NCI-H2081 (cell line): ENCODE results near the gene ZBTB21.

ENCODE experiments used
- DNase-seq, 2 experiments: peaks; one replicate each; lab custom pipeline; 2025; lab: John Stamatoyannopoulos, UW

The ZBTB21 gene

DNA sequence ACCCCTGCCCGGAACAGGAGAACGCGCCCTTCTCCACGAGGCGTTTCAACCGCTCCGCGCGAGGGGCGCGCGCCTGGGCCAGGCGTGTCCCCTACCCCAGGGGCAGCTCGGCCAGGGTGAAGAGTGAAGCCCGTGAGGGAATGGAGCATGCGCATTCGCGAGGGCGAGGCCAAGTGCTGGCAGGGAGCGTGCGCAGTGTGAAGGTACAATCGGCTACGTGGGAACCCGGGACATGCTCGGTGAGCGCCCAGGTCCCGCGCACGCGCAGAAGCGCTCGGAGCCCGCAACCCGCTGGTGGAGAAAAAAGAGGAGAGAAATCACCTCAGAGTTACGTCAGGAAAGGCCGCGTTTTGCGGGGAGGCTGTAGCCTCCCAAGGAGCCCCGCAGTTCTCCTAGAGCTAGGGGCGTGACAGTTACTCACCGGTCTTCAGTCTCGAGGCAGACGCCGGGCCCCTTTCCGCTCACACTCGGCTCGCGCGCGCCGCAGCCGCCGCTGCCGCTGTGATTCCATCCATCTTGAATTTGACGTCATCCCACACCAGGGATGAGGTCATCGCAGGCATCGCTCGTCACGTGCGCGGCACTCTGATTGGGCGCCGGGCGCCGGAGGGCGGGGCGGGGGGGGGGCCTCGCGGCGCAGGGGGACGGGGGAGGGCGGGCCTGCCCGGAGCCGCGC, at the start of gene ZBTB21:
Gene ZBTB21, minus strand, starts transcription at position 530 of the 676 bp plus-strand sequence. CDS start 16,265 bp downstream, outside the sequence.
- DNase-seq: peak; percentile 95 to 96

DNA sequence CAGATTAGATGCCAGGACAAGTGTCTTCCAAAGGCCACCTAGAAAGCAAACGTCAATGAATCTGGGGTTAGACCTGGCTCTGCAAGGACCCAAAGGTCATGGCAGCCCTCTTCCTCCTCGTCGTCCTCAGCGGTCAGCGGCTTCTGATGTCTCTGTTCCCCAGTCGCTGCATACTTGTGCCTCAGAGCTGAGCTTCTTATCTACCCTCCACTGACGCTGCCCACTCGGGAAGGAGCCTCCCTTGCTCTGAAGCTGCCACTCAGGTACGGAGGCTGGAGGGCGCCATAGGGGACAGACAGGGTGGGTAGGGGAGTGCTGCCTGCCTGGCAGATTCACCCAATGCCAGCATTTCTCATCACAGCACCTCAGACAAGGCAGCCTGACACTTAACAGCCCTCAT, 49.6 kb upstream of the ZBTB21 start:
- no peak for DNase-seq

DNA sequence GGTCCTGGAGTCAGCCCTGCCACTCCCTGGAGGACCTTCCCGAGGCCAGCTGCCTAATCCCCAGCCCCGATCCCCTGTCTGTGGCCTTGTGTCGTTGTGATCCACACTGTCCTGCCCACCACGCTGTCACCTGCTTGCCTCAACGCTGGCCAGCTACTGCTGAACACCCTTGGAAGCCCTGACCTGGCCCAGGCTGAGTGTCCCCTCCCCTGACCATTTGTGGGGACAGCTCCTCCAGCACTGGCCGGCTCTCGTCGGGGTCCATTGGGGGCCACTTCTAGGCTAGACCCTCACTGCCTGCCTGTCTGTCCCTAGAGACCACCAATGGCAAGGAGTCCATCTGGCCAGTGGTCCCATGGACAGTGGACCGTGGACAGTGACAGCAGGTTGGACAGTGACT, 49.0 kb upstream of the ZBTB21 start:
- DNase-seq: no peak

DNA sequence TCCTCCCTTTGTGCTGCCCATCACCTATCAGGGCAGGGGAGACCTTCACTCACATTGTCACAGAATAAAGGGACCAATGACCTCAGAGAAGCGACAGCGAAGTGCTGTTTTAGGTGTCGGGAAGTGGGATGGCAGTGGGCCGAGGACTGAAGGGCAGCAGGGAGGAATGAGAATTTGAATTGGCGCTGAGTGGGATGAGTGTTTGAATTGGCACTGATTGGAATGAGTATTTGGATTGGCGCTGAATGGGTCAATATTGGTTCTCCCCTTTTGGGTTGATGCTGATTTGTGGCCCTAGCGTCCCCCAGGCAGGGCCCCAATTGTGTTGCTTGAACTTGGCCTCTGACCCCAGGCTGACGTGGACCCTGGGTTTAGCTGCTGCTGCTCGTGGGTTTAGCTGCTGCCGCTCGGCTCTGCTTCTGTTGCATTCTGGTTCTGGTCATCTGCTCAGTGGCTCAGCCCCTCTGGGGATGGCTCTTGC, 48.5 kb upstream of the ZBTB21 start:
- DNase-seq: no peak

DNA sequence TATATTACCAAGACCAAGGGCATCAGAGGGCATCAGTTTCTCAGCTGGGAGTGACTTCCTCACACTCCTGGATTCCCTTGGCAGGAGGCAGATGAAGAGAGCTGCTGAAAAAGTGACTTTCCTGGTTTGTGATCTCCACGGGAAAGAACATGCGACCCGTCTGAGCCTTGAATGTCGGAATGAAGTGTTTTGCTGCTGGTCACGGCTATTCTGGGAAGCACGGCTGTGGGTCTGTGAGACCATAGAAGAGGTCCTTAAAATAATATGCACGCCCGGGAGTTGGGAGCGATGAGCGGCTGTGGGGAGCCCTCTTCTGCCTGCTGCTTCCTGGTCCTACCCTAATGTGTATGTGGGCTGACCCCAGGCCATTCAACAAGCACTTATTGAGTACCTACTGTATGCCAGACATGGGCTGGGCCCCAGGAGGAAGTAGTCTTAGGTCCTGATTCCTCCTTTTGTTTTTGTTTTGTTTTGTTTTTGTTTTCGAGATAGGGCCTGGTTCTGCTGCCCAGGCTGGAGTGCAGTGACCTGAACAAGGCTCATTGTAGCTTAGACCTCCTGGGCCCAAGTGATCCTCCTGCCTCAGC, 47.8 kb upstream of the ZBTB21 start:
- no peak for DNase-seq

GRCh38 chr21:42056996-42057689, 47.0 kb upstream of the ZBTB21 start:
- DNase-seq: peak; percentile 20 to 67

- DNase-seq: no peak
These were observed 46.3 kb upstream of the ZBTB21 start for GRCh38 chr21:42056468-42056867.

GRCh38 chr21:42055425-42055824, 45.3 kb upstream of the ZBTB21 start:
- no peak for DNase-seq

GRCh38 chr21:42051788-42052187, 41.6 kb upstream of the ZBTB21 start:
- DNase-seq: no peak

DNA sequence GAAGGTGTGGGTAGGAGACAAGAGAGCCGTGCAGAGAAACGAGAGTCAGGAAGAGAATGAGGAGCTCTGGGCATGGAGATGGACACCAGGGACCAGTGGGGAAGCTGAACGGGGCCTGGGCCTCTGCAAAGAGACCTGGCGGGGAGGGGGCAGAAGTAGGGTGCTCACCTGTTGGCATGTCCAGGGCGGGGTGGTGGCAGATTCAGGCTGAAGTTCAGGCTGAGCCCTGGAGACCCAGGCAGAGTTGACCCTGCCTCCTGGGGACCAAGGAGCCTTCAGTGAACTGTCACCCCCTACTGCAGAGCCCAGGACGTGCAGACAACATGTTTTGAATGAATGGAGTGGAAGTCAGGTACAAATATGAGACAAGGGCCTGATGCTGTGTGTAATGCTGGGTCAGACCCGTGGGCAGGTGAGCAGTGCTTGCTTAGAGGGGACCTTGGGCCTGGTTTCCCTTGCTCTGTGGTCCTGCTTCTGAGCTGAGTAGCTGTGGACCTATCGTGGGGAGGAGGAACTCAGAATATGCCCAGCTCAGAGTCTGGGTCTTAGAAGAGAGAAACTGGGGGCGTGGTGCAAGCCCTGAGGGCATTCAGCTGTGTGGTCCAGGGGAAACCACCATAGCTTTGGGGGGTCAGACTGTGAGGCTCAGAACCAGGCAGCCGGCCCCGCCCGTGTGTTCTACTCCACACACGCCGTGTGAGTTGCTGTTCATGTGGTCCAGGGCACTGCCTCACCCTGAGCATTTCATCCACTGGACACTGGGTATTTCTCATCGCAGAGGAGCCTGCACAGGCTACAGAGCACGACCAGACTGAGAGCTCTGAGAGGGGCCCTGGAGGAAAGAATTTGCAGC, 39.6 kb upstream of the ZBTB21 start:
- DNase-seq: no peak

DNA sequence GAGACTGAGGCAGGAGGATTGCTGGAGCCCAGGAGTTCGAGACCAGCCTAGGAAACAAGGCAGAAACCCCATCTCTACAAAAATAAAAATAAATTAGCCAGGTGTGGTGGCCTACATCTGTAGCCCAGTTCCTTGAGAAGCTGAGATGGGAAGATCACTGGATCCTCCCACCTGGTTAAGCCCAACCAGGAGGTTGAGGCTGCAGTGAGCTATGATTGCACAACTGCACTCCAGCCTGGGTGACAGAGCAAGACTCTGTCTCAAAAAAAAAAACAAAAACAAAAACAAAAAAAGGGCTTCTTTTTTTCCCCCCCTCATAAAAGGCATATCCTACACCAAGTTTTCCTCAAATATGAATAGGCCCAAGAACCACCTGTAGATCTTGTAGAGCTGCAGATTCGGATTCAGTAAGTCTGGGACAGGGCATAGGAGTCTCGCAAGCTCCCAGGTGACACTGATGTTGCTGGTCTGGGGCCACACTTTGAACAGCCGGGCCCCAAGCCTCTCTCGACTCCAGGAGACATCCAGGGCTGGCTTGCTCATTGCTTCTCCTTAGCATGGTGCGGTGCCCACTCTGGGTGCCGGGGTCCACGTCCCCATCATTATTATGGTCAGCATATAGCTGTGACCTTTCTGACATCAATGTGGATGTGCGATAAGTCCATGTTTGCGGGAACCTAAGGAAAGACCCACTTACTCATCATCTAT, 38.9 kb upstream of the ZBTB21 start:
- DNase-seq: no peak

GRCh38 chr21:42047821-42048613, 37.9 kb upstream of the ZBTB21 start:
- no peak for DNase-seq

DNA sequence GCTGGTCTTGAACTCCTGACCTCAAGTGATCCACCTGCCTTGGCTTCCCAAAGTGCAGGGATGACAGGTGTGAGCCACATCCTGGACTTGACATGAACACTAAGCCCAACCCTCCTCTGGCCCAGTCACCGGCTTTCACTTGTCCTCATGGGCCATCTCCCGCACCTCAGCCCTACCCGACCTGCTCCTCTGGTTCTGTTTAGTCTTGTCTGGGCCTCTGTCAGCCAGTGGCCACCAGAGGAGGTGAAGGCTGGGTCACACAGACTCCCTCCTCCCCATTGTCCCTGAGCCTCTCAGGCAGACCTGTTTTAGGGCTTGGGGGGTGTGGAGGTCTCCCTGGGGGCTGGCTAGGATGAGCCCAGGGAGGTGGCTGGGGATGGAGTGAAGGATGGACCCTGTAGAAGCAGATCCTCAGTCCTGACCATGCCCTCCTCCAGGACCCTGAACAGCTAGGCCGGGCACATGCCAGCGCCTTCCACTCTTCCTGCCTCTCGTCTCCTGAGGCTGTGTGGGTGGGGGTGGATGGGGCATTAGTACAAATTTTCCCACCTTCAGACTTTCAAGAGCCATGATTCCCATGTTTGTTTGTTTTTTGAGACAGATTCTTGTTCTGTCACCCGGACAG, 34.8 kb upstream of the ZBTB21 start:
- no peak for DNase-seq

DNA sequence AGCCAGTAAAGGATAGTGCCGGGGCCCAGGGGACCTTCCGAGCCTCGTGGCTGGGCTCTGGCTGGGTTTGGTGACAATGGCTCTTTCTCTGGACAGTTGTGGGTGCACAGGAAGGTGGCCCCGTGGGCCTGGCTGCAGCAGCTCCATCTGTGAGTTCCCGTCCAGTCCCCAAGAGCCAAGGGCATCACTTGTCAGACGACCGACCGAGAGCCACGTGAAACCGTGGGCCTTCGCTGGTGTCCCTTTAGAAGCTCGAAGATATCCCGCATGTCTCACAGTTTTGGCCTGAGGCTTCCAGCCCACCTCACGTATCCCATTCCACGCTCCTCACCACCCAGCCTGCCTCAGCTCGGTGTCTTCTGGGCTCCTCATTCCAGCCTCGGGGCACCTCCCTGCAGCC, 33.8 kb upstream of the ZBTB21 start:
- no peak for DNase-seq

GRCh38 chr21:42043201-42043895, 33.2 kb upstream of the ZBTB21 start:
- no peak for DNase-seq

DNA sequence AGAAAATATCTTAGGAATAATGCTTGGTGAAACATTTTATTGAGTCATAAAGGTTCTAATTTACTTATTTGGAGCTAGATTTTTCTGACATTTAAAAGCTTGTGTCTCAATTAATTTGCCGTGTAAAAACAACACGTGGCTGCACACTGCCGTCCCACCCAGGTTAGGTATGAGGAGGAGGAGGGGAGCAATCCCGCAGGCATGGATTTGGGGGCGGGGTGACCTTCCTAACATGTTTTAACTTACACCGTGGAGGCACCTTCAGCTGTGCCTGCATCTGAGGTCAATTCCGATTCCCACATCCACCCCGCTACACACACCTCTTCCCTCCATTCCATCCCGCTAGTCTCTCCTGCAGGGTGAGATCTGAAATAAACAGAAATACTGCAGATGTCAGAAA, 32.5 kb upstream of the ZBTB21 start:
- DNase-seq: peak in 1 of 2 experiments; percentile 2

DNA sequence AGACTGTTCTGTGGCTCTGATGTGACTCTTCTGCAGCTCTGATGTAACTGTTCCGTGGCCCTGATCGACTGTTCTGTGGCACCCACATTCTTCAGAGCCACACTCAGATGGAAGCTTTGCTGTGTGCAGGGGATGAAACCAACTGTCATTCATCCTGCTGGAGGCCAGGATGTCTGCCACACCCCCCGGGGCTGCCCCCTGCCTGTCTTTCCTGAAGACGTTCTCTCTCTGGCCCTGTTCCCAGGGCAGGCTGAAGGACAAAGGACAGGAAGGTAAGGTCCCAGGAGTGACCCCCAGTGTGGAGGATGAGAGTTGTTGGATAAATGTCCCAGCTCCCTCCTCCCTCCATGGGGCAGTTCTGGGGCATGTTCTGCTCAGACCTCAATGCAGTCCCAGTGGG, 31.6 kb upstream of the ZBTB21 start:
- DNase-seq: no peak

GRCh38 chr21:42041246-42041645, 31.1 kb upstream of the ZBTB21 start:
- DNase-seq: no peak

DNA sequence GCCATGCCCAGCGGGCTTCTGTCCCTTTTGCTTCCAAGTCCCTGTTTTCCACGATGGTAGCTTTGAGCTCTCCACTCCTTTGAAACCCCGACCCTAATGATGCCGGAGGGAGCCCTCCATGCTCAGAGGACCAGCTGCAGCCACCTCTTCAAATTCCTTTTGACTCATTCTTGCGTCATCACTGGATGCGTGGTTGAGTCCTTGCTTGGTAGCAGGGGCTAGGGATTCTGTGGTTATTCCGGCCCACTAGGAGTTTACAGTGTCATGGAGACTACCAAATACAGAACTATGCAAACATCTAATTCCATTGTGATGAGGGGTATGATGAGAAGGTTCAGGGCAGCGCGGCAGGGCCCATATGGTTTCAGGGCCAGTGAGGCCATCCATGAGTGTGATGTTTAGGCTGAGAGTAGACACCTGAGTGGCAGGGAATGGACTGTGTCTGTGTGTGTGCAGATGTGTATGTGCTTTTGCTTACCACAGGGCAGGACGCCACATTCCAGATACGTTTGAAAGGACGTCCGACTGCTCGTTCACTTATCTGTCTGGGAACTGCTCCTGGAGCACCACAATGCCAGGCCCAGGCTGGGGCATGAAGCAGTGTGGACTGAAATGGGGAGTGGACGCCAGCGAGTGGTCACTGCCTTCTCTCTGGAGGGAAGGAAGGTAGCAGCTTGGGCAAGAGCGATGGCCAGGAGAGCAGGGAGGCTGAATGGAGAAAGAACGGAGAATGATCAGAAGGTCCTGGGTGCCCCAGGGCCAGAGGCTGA, 30.4 kb upstream of the ZBTB21 start:
- no peak for DNase-seq
